Stimulated activated CD4-positive, alpha-beta T cell treated with anti-CD3 and anti-CD28 coated beads, Interleukin-12 subunit alpha, Interleukin-12 subunit beta, amount 100 ng/mL, for 48 hours (primary cell): ENCODE results near the gene HMBS.
A peak's percentile ranks its signal among the peaks of the same experiment; 100 is the strongest.
"Not testable (repeated sequence)": the region's sequence is repeated elsewhere in the genome, so short reads cannot be mapped to it uniquely, and the experiment has no call there.

Experiments
- DNase-seq, 3 donors: peaks; one replicate each; pipeline ENCODE4 v3.0.0-alpha.2; 2020; ENCODE audit warnings: low read depth in 2 of 3, low spot score in 1 of 3

HMBS gene

DNA sequence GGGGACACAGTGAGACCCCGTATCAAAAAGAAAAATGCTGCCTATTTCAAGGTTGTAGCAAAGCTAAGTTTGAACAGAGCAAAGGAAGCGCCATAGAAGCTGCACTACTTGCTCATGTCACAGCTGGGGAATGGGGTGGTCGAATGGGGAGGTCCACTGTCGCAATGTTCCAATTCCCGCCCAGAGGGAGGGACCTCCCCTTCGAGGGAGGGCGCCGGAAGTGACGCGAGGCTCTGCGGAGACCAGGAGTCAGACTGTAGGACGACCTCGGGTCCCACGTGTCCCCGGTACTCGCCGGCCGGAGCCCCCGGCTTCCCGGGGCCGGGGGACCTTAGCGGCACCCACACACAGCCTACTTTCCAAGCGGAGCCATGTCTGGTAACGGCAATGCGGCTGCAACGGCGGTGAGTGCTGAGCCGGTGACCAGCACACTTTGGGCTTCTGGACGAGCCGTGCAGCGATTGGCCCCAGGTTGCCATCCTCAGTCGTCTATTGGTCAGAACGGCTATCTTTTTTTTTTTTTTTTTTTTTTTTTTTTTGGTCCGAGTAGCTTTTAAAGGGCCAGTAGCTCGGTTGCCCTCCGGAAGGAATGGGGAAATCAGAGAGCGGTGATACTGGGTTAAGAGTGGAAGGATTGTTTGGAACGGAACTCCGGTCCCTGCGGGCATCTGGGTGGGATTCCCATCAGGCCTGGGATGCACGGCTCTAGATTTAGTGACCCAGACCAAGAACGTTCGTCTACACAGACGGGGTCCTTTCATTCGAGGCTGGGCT is at the start of gene HMBS:
HMBS (plus strand) TSS at position 219 of the 774 bp plus-strand sequence; CDS start at position 372, 153 bp downstream.
- peak; percentile 88 to 89 (median 88) for DNase-seq

DNA sequence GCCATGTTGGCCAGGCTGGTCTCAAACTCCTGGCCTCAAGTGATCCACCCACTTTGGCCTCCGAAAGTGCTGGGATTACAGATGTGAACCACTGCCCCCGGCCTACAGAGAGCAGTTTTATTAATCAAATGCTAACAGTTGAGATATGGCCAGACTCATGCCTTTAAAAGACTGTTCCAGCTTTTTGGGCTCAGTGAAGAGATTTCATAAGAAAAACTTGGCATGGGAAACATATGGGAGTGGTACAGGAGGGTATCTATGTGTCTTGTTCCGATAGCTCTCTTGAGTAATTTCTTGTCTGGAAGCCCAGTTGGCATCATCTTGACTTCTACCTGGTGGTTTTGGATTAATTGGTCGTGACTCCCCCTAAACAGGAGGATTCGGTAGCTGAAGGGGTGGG is 45.8 kb upstream of the HMBS start:
- no peak for DNase-seq

DNA sequence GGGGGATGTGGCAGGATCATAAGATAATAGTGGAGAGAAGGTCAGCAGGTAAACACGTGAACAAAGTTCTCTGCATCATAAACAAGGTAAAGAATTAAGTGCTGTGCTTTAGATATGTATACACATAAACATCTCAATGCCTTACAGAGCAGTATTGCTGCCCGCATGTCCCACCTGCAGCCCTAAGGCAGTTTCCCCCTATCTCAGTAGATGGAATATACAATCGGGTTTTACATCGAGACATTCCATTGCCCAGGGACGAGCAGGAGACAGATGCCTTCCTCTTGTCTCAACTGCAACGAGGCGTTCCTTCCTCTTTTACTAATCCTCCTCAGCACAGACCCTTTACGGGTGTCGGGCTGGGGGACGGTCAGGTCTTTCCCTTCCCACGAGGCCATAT is 45.2 kb upstream of the HMBS start:
- not testable (repeated sequence) for DNase-seq

DNA sequence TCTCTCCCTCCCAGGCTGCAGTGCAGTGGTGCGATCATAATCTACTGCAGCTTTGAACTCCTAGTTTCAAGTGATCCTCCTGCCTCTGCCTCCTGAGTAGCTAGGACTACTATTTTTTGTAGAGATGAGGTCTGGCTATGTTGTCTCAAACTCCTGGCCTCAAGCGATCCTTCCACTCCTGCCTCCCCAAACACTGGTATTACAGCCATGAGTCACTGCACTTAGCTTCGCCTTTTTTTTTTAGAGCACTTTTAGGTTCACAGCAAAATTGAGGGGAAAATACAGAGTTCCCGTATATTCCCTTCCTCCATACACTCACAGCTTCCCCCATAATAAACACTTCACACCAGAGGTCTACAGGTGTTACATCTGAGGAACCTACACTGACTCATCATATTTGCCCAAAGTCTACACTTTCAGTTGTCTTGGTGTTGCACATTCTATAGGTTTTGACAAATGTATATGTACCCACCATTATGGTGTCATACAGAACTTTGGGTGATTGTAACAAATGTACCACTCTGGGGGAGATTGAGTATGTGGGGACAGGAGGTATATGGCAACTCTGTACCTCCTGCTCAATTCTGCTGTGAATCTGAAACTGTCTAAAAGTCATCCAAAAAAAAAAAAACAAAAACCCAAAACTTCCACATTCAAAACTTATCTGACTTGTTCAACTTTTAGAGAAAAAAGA is 42.7 kb upstream of the HMBS start:
- no peak for DNase-seq

DNA sequence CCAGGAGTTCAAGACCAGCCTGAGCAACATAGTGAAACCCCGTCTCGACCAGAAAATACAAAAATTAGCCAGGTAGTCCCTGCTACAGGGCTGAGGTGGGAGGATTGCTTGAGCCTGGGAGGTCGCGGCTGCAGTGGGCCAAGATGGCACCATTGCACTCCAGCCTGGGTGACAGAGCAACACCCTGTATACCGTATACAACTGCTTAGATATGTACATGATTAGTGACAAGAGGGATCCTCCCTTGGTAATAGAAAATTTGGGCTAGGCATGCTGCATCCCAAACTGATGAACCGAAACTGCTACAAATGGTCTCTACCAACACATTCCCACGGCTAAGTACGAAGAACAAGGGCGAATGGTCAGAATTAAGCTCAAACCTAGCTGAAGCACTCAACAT is 41.8 kb upstream of the HMBS start:
- DNase-seq: no peak

DNA sequence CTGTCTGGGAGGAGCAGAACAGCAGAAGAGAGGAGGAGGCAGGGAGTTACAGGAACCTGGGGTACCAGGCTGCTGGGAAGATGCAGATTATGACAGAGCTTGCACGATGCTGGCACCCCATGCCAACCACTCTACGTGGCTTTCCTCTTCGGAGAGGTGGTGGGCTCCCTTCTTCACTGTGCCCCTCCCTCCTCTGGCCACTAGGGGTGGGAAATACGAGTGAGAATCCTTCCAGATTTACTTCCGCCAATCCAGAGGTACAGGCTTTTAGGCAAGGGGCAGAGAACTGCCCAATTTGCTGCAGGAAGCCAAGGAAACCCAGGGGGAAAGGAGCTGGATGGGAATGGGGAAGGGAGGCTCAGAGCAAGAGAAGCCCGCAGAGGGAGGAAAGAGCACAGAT is 40.0 kb upstream of the HMBS start:
- DNase-seq: no peak

DNA sequence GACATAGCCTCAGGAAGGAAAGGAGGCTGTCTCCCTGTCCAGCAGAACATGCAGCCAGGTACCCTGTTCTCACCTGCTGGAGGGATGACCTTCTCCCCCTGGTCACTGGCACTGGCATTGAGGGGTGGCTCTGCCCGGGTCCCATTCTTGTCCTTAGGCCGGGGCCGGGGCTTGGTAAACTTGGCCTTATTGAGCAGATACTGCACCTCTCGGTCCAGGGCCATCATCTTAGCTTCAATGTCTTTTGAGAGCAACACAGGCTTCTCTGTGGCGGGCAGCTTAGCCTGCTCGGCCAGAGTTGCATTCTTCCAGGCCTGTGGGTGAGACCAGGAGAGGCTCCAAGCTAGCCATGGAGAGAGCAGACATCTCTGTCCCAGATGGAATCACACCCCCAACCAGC is 38.2 kb upstream of the HMBS start:
- no peak for DNase-seq

DNA sequence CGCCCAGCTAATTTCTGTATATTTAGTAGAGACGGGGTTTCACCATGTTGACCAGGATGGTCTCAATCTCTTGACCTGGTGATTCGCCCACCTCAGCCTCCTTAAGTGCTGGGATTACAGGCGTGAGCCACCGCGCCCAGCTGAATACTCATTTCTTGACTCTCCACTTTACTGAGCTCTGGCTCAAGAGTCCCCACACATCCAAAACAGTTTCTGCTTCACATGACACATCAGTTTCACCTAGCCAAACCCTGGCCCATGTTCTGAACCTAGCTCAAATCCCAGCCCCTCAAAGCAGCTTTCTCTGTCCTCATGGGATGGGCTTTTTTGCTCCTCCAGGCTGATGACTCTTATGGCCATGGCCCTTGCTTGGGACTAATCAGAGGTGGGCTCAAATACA is 37.5 kb upstream of the HMBS start:
- DNase-seq: no peak

DNA sequence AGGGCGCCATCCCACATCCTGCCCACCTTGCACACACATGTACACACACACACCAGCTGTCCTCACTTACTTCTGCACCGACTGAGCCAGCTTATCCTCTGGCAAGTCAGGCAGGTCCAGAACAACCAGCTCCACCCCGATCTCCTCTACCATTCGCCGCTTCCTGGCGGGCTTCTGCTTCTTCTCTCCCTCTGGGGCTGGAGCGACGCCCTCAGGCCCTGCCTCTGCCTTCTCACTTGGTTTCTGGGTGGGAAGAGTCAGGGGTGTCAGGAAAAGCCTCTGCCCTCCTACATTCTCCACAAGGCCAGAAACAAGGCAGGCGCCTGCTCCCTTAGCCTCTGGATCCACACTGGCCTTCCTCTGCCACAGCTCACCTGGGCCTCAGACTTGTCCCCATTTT is 36.0 kb upstream of the HMBS start:
- DNase-seq: no peak

DNA sequence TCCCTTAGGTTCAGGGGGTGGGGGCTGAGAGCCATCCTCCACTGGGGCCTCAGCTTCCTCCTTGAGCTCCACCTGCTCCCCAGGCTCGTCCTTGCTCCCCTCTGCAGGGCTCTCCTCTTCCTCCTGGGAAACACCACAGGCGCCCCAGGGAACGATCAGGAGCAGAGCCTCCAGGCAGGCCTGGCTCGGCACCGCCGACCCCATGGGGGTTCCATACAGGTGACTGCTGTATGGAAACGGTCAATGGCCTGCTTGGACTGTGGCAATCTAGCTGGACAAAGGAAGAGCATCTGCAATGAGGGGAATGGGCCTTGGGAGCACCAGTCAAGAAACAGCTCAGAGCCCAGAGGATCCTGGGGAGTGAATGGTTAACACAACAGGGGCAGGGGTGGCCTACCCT is 35.6 kb upstream of the HMBS start:
- no peak for DNase-seq

DNA sequence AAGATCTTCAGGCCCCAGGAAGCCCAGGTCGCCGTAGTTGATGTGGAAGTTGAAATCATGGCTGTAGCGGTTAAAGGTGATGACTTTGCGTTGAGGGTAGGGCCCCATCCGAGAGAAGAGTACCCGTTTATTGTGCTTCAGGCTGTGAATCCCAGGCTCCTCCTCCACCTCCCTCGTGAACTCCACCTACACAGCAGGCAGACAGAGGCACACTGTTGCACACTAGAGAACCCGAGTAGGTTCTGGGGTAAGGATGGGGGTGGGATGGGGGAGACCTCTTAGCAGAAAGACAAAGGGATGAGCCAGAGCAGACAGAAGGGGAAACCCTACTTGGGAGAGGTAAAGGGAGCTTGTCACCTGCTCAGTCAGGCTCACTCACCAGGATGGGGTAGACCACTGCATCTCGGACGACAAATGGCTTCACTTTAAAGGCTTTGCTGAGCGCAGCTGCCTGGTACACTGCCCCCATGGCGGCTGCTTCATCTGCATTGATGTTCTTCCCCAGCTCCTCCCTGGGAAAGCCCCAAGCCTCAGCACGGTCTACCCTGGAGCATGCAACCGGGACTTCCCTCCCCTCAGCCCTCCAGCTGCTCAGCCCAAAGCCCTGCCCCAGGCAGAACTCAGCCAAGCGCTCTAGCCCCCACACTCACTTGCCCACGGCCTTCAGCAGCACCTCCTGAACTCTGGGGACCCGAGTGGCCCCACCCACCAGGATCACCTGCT is 33.1 kb upstream of the HMBS start:
- DNase-seq: no peak

DNA sequence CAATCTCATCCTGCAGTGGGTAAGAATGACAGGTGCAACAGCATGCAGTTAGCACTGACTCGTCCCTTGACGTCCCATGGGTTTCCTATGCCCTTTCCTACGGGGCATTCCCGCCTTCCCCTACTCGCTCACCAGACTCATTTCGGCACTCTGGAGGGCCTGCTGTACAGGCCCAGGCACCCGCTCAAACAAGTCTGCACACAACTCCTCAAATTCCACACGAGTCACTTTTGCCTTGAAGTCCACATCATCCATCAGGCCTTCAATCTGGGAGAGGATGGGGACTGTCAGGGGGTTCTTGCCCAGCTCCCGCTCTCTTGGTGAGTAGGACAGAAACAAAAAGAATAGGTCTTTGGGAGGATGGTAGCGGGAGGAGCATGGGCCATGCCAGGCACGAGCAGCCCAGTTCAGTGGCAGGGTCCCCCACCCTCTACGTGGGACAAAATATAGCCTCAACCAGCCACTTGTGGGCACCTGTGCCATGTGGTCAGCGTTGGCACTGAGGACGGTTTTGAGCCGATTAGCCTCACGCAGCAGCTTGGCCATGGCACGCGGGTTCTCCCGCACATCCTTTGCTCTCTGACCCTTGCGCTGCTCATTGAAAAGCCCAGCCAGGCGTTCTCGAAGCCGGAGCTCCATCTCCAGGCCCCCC is 32.4 kb upstream of the HMBS start:
- DNase-seq: no peak

DNA sequence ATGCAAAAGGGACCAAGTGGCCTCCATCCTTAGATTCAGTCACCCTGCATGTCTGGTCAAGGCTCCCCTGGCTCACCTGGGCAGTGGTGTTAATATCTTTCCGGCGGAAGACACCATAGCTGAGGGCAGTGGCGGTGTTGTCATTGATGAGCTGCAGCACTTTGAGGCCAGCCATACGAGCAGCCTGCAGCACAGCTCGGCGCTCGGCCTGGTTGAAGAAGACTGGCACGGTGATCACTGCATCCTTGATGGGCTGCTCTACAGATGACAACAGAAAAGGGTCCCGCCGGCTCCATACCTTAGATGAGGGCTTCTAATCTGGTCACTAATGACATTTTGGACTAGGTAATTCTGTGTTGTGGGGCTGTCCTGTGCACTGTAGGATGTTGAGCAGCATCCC is 30.3 kb upstream of the HMBS start:
- no peak for DNase-seq

DNA sequence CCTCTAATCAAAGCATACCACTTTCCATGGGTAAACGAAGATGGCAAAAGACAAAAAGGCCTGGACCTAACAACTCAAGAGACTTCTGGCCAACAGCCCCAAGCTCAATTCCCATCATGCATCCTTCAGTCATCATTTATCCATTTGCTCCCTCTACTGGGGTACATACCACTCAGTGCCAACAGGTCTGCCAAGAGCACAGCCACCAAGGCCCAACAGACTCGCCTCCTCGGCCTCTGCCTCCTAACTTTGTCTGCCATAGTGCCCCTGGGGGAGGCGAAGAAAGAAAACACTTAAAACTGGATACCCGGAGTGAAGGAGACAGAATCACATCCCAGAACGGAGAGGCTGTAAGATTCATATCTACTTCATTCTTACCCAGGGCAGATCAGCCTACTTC is 28.8 kb upstream of the HMBS start:
- DNase-seq: no peak

DNA sequence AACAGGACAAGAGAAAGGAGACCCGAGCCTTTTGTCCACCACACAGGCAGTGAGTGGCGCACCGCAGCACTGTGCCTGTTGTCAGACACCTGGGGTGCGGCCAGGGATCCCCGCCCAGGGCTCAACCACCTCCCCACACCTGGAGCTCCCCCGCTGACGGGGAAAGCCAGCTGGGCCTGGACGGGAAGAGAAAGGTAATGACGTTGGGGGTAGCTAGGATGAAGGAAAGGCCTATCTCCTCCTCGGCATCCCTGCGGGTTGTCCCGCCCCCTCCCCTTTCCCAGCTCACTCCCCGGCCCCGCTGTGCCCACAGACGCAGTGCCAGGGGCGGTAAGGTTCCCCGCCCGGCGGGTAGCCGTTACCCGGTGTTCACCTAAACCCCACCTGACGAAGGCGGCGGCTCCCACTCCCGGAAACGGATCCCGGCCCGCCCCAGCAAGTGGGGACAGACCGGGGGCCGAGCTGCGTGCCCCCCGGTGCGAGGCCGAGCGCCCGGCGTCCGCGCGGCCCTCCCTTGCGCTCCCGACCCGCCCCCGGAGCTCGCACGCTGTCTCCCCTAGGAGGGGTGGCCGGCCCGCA is 28.2 kb upstream of the HMBS start:
- no peak for DNase-seq

DNA sequence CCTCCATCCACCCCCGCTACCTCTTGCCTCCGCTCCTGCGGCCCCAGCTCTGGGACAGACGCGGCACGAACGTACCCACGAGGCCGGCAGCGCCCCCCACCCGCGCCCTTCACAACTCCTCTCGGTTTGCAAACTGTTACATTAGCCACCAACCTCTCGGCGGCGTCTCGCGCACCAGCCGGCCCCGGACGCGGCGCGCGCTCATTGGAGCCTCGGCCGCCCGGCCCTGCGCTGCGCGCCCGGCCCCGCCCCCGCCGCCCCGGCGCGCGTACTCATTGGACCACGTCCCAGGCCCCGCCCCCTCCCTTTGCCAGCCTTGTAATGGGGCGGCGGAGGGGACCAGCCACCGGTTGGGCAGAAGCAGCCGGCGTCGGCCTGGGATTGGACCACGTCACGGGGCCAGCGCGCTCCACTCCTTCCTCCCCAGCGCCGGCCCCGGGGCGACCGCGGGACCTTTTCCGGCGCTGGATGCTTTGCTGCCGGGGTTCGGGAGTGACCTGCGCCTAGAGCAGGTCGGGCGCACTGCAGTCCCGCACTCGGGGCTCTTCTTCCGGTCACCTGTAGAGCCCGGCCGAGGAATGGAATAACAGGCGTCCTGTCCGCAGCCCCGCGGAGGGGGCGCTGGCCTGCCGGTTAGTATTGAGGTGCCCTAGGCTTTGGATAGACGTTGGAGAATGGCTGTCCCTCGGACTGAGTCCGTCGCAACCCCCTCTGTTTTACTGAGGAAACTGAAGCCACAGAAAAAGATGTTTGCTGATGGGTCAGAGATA is 27.5 kb upstream of the HMBS start, which contains the start of gene HYOU1:
HYOU1 (minus strand) TSS at position 206 of the 770 bp plus-strand sequence. CDS start 1,045 bp downstream, outside the sequence.
- DNase-seq: peak; percentile 96 to 100 (median 96)

DNA sequence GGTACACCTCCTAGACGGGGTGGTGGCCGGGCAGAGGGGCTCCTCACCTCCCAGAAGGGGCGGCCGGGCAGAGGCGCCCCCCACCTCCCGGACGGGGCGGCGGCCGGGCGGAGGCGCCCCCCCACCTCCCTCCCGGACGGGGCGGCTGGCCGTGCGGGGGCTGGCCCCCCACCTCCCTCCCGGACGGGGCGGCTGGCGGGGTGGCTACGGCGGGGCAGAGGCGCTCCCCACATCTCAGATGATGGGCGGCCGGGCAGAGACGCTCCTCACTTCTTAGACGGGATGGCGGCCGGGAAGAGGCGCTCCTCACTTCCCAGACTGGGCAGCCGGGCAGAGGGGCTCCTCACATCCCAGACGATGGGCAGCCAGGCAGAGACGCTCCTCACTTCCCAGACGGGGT is 25.6 kb upstream of the HMBS start:
- DNase-seq: not testable (repeated sequence)

DNA sequence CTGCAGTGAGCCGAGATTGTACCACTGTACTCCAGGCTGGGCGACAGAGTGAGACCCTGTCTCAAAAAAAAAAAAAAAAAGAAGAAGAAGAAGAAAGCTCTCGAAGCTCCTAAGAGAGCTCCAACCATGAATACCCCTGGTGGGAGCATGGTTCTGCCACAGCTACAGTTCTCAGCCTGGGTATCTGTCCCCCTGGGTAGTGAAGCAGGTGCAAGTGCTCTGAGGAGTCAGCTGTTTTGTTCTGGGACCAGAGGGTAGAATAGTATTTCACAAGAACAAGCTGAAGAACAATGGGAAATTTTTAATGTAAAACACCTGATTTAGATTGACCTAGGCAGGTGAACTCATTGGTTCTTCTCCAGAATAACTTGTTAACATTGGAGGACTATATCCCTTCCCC is 23.4 kb upstream of the HMBS start:
- DNase-seq: no peak

DNA sequence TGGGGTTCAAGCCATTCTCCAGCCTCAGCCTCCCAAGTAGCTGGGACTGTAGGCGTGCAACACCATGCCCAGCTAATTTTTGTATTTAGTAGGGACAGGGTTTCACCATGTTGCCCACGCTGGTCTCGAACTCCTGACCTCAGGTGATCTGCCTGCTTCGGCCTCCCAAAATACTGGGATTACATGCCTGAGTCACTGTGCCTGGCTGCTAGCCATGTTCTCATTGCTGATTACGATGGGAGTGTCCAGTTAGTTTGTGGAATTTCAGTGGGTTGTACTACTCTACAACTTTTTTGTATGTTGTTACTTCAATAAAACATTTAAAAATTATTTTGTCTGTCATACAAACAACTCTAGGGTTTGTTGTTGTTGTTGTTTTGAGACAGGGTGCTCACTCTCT is 21.9 kb upstream of the HMBS start:
- no peak for DNase-seq

DNA sequence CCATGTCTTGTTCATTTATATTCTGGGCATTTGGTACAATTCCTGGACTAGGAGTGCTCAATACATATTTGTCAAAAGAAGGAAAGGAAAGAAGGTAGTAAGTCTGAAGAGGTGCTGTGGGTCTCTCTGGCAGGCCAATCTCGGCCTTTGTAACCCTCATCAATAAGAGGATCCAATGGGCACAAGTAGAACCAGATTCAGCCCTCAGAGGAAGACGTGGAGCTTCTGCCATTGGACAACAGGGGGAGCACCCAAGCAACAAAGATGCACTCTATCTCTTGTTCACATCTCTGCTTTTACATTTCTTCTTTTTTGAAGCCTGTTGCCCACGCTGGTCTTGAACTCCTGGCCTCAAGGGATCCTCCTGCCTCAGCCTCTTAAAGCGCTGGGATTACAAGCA is 19.3 kb upstream of the HMBS start:
- peak in 2 of 3 donors; percentile 21 to 37 for DNase-seq
